ENCODE data around the gene SFXN5.
"Not testable (repeated sequence)": the region's sequence is repeated elsewhere in the genome, so short reads cannot be mapped to it uniquely, and the experiment has no call there.

The SFXN5 gene

DNA sequence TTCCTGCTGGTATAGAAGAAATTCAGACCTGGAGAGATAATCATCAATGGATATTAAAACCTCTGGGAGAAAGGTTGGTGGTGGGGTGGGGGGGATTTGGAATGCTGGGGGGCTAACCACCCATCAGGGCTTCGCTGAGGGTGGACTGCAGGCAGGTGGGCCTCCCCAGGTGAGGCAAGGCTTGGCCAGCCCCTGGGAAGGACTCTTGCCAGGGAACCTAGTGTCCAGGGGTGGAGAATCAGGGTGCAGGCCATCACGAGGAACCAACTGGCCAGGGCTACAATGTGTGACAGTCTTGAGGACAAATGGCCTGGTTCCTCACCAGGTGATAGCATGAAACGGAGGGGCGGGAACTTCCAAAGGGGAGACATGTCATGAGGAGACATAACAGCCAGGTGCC, 29.4 kb upstream of the SFXN5 start:
- DNase-seq (ENCODE audit: low spot score): no peak

DNA sequence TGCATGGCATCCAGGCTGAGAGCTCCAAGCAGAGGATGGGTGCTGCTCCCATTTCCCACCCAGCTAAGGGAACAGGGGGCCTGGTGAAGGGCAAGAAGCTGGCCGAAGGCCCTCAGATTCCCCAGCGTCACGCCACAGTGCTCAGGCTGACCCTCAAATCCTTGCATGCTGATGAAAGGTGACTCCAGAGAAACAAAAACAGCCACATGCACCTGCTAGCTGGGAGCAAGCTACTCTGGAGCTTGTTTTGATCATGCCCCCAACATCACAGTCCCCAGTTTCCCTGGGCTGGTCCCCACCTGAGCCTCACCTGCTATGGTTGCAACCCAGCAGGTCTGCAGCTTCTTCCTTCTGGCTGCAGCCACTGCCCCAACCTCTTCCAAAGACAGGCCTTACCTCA, 28.0 kb upstream of the SFXN5 start:
- no peak for DNase-seq (ENCODE audit: low spot score)

DNA sequence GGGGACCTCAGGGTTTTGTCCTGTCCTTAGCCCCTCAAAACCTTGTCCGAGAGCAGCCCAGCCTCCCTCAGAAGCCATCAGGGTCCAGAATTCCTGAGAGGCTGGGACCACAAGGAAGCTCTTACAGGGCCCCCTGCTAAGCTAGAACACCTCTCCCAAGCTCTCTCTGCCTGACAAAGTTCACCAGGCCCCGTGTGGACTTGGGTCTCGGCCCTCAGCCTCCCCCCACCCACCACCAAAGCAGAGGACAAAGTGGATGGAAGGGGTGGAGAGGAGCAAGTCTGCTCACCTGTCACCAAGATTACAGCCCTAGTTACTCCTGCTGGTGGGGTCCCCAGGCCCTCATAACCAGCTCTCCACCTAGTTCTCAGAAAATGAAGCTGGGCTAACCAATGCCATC, 24.4 kb upstream of the SFXN5 start:
- no peak for DNase-seq (ENCODE audit: low spot score)

DNA sequence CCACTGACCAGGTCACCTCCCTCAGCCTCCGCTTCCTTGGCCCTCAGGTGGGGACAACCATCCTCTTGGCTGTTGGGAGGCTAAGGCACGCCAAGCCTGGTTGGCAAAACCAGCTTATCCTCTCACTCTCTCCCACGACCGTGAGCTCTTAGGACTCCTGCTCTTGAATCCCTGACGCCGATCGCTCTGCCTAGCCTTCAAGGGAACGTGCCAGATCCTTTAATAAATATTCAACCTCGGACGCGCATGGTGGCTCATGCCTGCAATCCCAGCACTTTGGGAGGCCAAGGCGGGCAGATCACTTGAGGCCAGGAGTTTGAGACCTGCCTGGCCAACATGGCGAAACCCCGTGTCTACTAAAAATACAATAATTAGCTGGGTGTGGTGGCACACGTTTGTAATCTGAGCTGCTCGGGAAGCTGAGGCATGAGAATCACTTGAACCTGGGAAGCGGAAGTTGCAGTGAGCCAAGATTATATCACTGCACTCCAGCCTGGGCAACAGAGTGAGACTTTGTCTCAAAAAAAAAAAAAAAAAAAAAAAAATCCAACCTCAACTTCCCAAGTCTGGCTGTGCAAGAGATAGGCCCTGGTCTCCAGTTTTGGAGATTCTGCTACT, 22.2 kb upstream of the SFXN5 start:
- not testable (repeated sequence) for DNase-seq (ENCODE audit: low spot score)

DNA sequence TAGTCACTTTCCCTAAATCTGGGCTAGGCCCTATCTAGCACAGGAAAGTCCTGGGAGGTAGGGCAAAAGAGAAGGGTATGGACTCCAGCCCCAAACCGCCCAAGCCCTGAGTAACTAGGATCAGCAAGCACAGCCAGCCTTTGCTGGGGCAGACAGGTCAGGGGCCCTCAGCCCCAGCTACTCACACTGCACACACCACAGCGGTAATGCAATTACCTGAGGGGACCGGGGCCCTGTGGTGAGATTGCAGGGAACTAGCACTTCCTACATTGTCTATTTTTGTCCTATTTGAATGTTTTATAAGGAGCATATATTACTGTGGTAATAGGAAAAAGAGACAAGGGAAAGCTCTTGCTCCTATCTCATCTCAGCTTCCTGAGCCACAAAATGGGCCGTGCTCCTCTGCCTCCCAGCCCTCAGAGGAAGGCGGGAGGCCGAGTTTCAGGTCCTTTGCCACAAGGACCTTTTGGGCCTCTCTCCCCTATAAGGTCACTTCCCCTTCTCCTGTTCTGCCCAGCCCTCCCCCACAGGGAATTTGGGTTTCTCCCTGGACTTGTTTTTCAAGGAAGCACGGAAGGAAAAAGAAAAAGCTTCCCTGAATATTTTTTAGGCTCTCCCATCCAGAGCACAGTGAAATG, 20.8 kb upstream of the SFXN5 start:
- no peak for DNase-seq (ENCODE audit: low spot score)

DNA sequence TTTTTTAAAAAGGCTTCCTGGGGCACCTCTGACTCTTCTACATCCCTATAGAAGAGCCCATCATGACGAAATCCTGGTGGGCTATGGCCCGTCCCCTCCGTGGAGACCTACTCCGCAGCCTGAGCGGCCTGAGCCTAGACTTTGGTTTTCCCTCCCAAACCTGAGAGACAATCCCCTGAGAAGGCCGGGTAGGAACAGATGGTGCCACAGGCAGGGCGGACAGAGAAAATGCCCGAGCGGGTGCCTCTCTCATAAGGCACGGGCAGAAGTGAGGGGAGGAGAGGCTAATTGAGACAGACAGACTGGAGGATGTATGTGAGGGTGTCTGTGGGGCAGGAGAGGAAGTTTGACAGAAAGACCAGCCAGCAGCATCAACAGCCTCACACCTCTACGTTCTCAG, 20.2 kb upstream of the SFXN5 start:
- DNase-seq (ENCODE audit: low spot score): no peak

DNA sequence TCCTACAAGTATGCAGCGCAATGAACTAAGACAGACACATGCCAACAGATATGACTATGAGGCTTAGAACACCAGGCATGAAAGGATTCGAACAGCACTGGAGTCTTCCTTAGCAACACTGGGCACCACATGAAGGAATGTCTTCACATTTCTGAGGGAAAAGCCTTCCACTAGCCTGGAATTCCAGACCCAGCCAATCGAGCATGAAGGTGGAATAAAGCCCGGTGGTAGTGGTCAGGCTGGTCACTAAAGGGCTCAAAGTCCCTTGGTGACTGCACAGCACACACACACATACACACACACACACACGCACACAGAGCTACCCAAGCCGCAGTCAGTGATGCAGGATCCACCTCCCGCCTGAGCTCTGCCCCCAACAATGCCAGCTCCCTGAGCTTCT, 19.7 kb upstream of the SFXN5 start:
- DNase-seq (ENCODE audit: low spot score): no peak

DNA sequence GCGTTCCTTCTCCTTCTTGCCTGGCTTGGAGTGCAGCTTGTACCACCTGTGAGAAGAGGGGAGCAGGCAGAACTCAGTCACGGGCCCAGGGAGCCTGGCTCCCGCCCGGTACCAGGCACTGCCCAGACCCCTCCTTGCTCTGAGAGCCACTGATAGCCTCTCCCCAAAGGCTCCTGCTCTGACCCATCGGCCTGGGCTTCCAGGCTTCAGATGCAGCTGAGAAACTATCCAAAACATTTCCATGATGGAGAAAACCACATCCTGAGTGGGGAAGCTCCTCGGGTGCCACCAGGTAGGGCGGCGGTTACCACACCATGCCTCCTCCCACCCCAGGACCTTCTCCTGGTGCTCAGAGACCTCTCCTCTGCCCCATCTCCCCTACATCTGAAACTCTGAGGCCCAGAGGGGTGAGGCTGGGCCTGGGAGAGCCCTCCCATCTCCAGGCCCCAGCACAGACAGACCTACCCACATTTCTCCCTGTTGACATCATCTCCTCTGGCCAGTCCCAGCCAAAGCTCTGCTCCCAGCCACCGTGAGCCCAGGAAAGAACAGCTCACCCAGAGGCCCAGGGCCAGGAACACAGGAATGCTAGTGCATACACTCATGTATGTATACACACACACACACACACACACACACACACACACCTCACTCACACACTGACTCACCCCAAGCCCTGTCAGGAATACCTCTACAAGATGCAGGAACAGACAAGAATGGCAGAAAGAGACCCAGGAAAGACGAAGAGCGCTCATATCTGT, 17.9 kb upstream of the SFXN5 start:
- no peak for DNase-seq (ENCODE audit: low spot score)

DNA sequence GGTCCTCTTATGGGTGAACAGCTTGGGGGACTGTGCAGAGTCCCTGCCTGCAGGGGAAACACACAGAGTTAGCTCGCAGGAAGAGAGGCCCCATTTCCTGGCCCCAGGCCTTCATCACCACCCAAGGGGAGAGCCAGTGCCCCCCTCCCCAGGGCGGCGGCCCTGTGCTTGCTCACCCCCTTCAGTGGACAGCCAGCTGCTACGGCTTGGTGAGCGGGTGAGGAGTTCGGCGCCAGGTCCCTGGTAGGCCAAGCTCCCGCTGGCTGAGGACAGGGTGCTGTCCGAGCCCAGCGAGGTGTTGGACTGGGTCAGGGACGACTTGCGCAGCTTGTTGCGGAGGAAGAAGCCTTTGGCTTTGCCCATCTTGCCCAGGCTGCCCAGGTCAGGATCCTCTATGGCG, 17.2 kb upstream of the SFXN5 start:
- no peak for DNase-seq (ENCODE audit: low spot score)

DNA sequence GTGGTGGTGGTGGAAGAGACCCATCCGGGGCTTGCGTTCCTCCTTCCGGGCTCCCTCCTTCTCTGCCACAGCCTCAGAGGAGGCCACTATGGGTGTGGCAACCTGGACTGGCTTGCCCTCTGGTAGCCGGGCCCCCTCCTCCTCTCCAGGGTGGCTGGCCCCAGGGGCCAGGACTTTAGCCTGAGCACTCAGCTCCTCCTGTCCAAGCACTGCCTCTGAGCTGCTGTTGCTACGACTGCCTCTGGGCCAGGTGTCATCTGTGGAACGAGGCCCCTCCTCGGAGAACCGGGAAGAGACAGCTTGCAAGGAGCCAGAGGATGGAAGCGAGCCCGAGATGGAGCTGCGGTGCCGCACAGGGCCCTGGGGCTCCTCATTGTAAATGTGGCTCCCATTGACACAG, 16.7 kb upstream of the SFXN5 start:
- DNase-seq (ENCODE audit: low spot score): no peak

DNA sequence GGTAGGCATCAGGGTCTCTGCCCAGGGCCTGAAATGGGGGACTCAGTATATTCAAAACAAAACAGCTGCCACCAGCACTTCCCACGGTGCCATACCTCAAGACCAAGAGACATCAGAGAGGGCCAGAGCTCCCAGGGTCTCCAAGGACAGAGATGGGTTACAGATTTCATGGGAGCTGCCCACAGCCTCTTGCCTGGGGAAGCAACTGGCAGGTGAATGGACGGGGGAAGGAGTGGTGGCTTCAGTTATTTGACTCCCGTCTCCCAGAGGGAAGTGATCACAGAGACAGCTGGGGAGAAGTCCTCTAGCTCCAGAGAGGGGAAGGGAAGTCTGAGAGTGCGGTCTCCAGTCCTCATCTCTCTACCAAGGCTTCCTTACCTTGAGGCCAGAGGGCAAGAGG, 15.8 kb upstream of the SFXN5 start:
- DNase-seq (ENCODE audit: low spot score): no peak

DNA sequence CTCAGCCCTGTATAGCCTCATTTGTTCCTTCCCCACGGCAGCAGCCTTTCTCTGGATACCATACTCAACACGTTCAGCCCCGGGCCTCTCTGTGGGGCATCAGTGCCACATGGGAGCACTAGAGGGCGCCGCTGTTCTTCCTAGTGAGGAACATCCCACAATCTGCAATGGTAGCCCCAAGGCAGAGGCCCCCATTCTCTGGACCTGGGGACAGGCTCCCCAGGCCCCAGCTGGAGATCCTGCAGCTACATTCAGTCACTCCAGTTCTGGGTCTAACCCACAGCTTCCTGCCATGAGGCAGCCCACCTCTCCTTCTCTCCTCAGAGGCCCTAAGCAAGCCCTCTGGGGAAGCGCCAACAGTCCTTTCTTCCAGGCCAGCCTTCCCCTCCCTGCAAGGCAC, 14.2 kb upstream of the SFXN5 start:
- DNase-seq (ENCODE audit: low spot score): peak; percentile 46

DNA sequence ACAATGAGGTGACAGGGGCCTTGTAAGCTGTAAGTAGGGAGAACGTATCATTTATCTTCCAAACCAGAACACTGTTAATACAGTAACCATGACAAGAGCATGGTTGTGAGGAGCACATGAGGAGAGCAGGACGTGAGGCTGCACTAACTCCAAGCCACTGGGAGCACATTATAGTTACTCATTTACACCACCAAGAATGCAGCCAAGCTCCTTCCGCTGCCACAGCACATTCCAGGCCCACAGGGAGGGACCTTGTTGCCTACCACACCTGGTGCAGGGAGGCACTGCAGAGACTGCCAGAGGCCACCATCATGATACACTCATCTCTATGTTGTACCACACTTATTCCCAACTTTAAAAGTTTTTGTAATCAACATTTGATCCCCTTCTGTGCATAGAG, 13.5 kb upstream of the SFXN5 start:
- no peak for DNase-seq (ENCODE audit: low spot score)

DNA sequence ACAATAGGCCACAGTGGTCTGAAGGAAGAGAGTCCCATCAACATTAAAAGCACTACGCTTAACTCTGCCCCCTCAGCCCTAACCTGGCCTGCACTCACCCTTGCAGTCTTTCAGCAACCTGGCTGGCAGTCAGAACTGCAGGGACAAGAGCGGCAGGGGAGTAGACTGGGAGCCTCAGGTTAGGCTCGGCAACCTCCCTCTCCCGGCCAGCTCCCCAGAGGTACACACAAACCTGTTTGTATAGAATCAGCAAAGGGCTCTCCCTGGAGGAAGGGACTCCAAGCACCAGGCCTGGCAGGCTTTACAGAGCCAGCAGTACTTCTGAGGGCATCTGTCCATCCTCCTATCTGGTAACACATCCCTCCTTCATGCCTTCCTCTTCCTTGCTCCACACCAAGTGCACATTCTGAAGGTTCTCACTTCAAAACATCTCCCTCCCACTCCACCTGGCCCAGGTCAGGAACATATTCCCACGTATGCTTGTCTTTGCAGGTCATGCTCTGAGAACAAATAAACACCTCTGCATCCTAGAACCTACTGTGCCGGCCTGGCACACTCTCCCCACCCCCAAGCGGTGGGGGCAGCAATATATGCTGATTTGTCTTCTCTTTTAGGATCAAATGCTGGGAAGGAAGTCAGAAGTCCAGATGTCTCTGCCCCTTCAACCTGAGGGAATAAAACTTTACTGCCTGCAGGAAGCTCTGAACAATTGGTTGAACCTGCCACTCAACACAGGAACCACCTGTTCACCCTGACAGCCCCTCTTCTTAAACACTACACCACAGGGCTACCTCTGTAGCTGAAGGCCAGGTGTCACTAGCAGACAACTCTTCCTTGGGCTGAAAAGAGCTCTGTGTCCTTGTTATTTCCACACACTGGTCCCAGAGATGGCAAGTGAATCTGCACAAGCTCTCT, 12.6 kb upstream of the SFXN5 start:
- no peak for DNase-seq (ENCODE audit: low spot score)

DNA sequence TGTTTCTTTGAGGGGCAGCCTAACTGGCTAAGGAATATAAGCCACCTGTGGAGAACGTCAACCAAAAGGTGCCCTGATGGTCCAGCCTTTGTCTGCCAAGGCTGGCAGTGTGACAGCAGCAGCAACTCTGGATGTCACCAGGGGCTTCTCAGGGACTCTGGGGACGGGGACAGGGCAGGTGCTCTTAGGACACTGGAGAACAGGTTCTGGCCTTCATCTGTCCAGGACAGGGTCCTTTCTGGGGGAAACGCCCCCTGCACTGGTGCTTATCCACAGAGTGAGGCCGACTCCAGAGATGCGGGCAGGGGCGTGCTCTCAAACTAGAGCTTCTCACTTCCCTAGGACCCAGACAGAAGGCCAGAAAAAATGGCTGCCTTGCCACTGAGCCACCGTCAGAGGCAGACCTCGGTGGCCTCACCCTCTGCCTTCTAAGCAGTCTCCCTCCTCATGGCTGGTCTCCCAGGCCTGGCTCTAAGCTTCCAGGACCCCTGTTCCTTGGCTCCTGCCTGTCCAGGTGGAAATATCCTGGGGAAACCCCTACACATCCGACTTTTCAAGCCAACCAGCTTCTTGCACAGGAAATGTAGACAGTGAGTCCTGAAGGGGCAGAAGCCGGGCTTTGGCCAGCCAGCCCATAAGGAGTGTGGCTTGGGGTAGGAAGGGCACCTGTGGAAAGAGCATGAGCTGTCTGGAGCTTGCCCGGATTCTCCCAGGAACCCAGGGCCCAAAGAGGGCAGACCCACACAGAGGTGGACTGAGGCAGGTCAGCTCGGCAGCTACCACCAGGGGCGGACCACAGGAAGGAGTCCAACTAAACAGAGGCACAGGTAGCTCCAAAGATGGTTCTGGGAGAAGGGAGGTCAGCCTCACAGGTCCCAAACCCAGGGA, 11.3 kb upstream of the SFXN5 start:
- no peak for DNase-seq (ENCODE audit: low spot score)

DNA sequence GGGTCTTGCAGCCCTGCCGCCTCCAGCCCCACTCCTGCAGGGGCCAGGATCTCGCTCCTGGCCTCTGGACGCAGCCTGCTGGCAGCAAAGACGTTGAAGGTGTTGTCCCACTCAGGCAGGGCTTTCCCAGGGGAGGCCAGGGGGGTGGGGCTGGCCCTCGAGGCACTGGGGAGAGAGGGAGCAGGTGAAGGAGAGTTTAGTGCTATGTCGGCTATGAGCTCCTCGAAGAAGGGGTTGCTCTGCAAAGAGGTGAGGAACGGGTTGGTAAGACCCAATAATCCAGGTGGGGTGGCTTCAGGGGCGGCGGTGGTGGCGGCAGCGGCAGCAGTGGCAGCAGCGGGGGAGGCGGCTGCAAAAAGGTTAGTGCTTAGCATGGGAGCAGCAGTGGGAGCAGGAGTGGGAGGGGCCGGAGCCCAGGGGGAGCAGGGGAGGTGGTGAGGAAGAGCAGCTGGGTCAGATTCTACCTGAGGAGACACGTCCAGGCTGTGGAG, 9.7 kb upstream of the SFXN5 start:
- DNase-seq (ENCODE audit: low spot score): no peak

DNA sequence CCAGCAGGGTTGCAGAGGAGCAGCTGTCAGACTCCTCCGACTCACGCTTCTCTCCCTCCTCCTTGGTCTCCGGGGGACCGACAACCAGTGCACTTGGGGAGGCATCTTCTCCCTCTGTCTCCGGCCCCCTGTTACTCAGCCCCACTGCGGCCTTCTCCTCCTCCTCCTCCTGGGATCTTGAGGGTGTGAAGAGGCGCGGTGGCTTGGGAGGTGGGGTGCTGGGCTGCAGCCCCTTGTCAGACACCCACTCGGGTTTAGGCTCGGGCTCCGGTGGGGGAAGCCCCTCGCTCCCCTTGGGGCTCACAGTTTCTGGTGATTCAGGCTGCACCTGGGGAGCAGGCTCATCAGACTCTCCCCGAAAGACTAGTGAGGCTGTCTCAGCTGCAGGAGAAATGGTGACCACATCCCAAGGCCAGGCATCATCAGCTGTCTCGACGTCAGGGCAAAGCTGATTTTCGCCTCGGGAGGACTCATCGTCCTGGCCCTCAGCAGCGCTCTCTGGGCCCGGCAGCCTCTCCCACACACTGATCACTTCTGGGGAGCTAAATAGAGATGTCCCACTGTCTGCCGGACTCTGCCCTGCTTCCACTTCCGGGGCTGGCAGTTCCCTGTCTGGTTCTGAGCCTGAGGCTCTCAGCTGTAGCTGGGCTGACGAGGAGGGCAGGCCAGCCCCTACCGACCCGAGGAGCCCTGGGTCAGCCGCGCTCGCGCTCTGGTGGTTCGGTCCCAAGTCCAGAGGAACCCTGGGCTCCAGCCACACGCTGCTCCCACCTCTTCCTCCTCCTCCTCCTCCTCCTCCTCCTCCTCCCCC, 9.0 kb upstream of the SFXN5 start:
- no peak for DNase-seq (ENCODE audit: low spot score)

DNA sequence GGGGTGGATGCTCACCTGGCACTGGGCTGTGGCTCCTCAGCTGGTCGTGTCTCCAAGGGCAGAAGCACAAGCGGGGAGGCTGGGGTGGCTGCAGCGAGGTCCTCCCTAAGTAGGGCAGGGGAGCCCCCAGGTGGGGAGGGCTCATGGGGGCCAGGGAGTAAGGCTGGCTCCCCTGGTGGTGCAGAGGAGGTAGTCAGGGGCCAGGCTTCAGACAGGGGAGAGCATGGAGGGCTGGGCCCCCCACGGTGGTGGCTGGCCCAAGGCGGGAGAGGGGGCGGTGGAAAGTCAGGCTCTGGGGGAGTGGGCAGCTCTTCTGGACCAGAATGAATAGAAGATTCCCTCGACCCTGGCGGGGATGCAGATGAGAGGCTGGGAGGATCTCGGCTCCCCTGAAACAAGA, 8.1 kb upstream of the SFXN5 start:
- DNase-seq (ENCODE audit: low spot score): no peak

DNA sequence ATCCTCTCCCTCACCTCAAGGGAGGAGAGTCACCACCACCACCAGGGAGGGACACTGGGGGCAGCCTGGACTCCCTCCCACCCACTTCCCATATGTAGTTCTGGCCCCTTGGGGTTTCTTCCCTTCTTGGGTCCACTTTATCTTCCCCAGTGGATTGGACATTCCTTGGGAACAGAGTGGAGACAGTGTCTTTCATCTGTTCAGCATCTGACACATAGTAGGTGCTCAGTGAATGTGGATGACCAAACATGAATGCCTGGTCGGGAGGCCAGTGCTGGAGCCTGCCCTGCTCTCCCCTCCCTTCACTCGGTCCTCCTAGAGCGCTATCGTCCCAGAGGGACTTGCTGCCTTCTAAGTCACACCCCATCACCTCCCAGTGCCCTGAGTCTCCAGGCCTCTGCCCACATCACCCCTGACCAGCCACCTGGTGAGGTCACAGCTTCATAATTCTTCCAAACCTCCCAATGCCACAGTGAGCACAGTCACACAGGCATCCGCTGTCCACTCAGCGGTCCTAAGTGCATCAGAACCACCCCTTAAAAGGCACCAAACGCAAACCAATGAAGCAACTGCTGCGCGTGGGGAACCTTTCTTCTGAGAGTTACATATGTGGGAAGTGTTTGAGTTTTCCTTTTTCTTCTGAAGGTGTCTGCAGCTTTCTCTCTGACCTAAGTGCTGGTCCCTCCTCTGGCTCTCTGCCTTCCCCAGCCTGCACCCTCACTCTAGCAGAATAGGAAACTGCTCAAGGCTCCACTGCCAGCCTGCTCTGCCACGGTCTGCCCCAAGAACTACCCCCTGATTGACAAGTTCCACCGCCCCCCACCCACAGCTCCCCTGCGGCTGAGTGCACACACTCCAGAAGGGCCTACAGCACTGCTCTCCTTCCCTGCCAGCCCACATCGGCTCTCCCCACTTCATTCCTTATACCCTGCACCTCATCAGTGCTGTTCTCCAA, 7.2 kb upstream of the SFXN5 start:
- no peak for DNase-seq (ENCODE audit: low spot score)

All from COLO829 (cell line).